CD4-positive, alpha-beta T cell (primary cell): ENCODE data around the gene GRID1. TPM values are rescaled to one million over a fixed set of nuclear protein-coding genes. Genes with fewer than 3 reads are reported as not detected.

Experiments used
- ATAC-seq: fragments of 200-7000 bp; cut with Tn5 transposase; one replicate; pipeline ENCODE4 v1.10.0; 2022; ENCODE audit warnings: mild to moderate bottlenecking; ENCODE audit not compliant: poor library complexity
- CTCF ChIA-PET: fragments of 350-600 bp; sonication (Branson Sonifier 250); formaldehyde crosslinking; loops from one replicate; lab custom pipeline; 2021; ENCODE audit warnings: antibody characterized with exemption, inconsistent platforms; lab: Charles Lee
- POLR2A ChIA-PET: fragments of 350-600 bp; sonication (Branson Sonifier 250); formaldehyde crosslinking; loops from one replicate; lab custom pipeline; 2021; ENCODE audit warnings: antibody characterized with exemption, inconsistent platforms; lab: Charles Lee
- DNase-seq, 14 experiments: peaks; one replicate each; pipeline ENCODE4 v3.0.0-alpha.2; 2013 to 2020; ENCODE audit warnings: mixed read lengths in 2 of 14
- H3K27ac ChIP-seq, 2 donors: one replicate each; pipeline versions ENCODE4 v1.5.1 to v1.7.0; 2013; ENCODE audit warnings: low read length in 2 of 2, low read depth in 1 of 2, mild to moderate bottlenecking in 1 of 2
- H3K27me3 ChIP-seq, 2 experiments: 1 replicate in 1 of 2; 2 replicates in 1 of 2; pipeline versions ENCODE4 v1.6.1 to v1.7.0; 2013; ENCODE audit warnings: low read length in 2 of 2, control low read depth in 1 of 2, mild to moderate bottlenecking in 1 of 2, moderate library complexity in 1 of 2; ENCODE audit not compliant: insufficient read depth in 2 of 2, control insufficient read depth in 1 of 2
- H3K36me3 ChIP-seq: one replicate; pipeline ENCODE4 v1.6.1; 2013; ENCODE audit warnings: low read length, control low read depth; ENCODE audit not compliant: insufficient read depth
- H3K4me1 ChIP-seq: one replicate; pipeline ENCODE4 v1.6.1; 2013; ENCODE audit warnings: low read length, control low read depth; ENCODE audit not compliant: insufficient read depth
- H3K4me3 ChIP-seq: one replicate; pipeline ENCODE4 v1.5.1; 2013; ENCODE audit warnings: mild to moderate bottlenecking, low read length, moderate library complexity
- H3K9me3 ChIP-seq, 2 experiments: 1 replicate in 1 of 2; 2 replicates in 1 of 2; pipeline versions ENCODE4 v1.6.1 to v1.7.0; 2013; ENCODE audit warnings: low read length in 2 of 2, mild to moderate bottlenecking in 2 of 2, control low read depth in 1 of 2, moderate library complexity in 1 of 2; ENCODE audit not compliant: control insufficient read depth in 1 of 2, insufficient read depth in 1 of 2
- H3K27ac Mint-ChIP-seq: one replicate; pipeline ENCODE4 v1.8.0; 2020; ENCODE audit warnings: mixed read lengths
- H3K27me3 Mint-ChIP-seq: one replicate; pipeline ENCODE4 v1.8.0; 2021; ENCODE audit warnings: mixed read lengths
- H3K36me3 Mint-ChIP-seq: one replicate; pipeline ENCODE4 v1.8.0; 2021; ENCODE audit warnings: low read depth, mixed read lengths
- H3K4me1 Mint-ChIP-seq: one replicate; pipeline ENCODE4 v1.8.0; 2021; ENCODE audit warnings: low read depth, mixed read lengths
- H3K4me3 Mint-ChIP-seq: one replicate; pipeline ENCODE4 v1.8.0; 2020; ENCODE audit warnings: mild to moderate bottlenecking, mixed read lengths
- H3K9me3 Mint-ChIP-seq: one replicate; pipeline ENCODE4 v1.8.0; 2020; ENCODE audit warnings: mixed read lengths
- intact Hi-C, 2 experiments: fragments of 100-400 bp; cut with DNase I in 1 of 2; cut with micrococcal nuclease in 1 of 2; formaldehyde crosslinking; loops; one replicate each; pipeline versions ENCODE4 v1.15.1 to v1.9.0; 2023 to 2025; cut with DNase I, micrococcal nuclease
- total RNA-seq, 174 experiments: library from RNA in 2 of 174; stranded (reverse) in 2 of 174; gene quantifications; one replicate each; pipeline ENCODE4 v1.2.3 and lab custom pipeline; 2021 to 2026
- TF ChIP-seq, protein P1 (sequence below): fragments of 200-600 bp; IDR thresholded peaks from one replicate; pipeline ENCODE4 v1.8.0; 2022; ENCODE audit warnings: antibody characterized with exemption, mild to moderate bottlenecking

Gene GRID1
- total RNA-seq, 2 experiments from 2014 or later = not detected

DNA sequence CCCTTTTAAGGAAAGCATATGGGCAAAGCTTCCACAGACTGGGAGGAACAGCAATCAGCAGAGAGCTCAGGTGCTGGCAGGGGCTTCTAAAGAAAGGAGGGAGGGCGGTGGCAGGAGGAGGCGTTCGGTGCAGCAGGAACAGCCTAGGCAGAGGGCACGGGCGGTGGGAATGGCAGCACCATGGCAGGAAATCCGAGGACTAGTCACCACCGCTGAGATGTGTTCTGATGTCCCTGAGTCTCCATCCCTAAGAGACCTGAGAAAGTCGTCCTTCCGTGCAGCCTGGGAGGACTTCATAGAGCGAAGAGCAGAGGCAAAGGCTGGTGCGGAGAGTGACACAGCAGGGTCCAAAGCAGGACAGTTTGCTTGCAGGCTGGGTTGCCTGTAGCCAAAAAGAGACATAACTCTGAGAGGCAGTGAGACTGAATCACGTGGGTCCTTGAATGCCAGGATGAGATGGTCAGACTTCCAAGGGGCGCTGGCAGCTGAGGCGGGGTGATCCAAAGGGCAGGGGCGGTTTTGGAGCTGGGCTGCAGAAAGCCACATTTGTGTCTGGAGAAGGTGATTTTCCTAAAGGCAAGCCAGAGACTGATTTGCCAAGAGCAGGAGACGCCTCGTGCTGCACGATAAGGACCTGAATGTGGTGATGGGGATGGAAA, 35.8 kb upstream of the GRID1 start:
- no peak overlapping the region for H3K27ac ChIP-seq
- no peak for ATAC-seq
- intact Hi-C loops = loop anchor here (5.0 to 10.0 kb wide), 6 partner anchors 35 to 562 kb away; partner anchors contain the start of gene ADIRF (in 2 of the 2)

DNA sequence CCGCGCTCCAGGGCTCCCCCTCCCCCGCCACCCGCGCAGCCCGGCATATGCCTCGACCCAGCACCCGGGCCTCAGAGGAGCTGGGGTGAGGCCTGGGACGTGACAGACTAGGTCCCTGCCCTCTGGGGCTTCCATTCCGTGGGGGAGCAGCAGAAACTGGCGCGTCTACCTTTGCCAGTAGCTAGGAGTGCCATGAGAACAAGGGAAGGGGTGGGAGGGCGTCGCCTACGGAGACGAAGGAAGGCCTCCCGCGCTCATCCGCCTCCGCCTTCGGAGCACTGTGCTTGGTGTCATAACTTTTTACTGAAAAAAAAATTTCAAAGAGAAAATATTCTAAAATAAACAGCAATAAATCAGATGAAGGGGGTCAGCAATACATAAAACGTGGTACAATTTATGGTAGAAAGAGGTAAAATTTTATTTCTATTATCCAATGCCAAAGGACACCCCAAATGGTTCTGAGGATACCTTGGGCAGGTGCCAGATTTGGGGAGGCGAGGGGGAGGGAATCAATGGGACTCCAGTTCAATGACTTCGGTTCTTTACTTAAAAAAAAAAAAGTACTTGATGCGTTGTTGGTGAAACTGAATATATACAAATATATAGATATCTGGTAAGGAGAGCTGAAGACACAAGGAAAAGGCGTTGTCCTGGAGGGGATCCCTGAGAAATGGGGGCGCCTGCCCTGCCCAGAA, 35.1 kb upstream of the GRID1 start:
- H3K4me3 ChIP-seq = peak overlapping the region; percentile 88
- peaks cover 30% of the 10 kb centered on the region for H3K4me1 ChIP-seq
- peak; percentile 13 for ATAC-seq
- Mint-ChIP-seq H3K27me3 (no peaks in the 10 kb centered on the region), H3K4me1 (peaks cover 28% of the 10 kb centered on the region), H3K4me3 (peak overlapping the region; percentile 88), H3K27ac (peak overlapping the region; percentile 90), H3K9me3 (no peaks in the 10 kb centered on the region), H3K36me3 (peaks cover 3% of the 10 kb centered on the region)
- ChIA-PET CTCF (interaction anchor here (1.1 to 5.1 kb wide), 4 partner anchors 10 to 183 kb away, joined by 3 to 58 read pairs (median 18); no protein-coding TSS in a partner anchor), POLR2A (interaction anchor here (0.6 to 5.0 kb wide), 9 partner anchors 11 to 789 kb away, joined by 3 to 131 read pairs (median 7); partner anchors contain the start of gene WAPL)
- H3K9me3 ChIP-seq = no peaks in the 10 kb centered on the region
- H3K36me3 ChIP-seq = no peaks in the 10 kb centered on the region
- TF ChIP-seq, protein P1, sequence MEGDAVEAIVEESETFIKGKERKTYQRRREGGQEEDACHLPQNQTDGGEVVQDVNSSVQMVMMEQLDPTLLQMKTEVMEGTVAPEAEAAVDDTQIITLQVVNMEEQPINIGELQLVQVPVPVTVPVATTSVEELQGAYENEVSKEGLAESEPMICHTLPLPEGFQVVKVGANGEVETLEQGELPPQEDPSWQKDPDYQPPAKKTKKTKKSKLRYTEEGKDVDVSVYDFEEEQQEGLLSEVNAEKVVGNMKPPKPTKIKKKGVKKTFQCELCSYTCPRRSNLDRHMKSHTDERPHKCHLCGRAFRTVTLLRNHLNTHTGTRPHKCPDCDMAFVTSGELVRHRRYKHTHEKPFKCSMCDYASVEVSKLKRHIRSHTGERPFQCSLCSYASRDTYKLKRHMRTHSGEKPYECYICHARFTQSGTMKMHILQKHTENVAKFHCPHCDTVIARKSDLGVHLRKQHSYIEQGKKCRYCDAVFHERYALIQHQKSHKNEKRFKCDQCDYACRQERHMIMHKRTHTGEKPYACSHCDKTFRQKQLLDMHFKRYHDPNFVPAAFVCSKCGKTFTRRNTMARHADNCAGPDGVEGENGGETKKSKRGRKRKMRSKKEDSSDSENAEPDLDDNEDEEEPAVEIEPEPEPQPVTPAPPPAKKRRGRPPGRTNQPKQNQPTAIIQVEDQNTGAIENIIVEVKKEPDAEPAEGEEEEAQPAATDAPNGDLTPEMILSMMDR = no peak
- intact Hi-C loops = loop anchor here (1.0 to 10.0 kb wide), 7 partner anchors 36 to 563 kb away; partner anchors contain the start of genes ADIRF (in 2 of the 2) and WAPL (in 1 of the 2)
- DNase-seq = peak in 8 of 14 experiments; percentile 8 to 59 (median 30)
- H3K27ac ChIP-seq = peak overlapping the region in 1 of 2 donors; percentile 63
- no peaks in the 10 kb centered on the region for H3K27me3 ChIP-seq

More for the DNA sequence above, 35.8 kb upstream of the GRID1 start:
- Mint-ChIP-seq H3K27me3 (no peaks in the 10 kb centered on the region), H3K4me3 (peak overlapping the region; percentile 88), H3K4me1 (peaks cover 28% of the 10 kb centered on the region), H3K36me3 (peaks cover 3% of the 10 kb centered on the region), H3K27ac (peak overlapping the region; percentile 90), H3K9me3 (no peaks in the 10 kb centered on the region)
- H3K27me3 ChIP-seq = no peaks in the 10 kb centered on the region
- H3K4me1 ChIP-seq = peaks cover 30% of the 10 kb centered on the region
- no peaks in the 10 kb centered on the region for H3K9me3 ChIP-seq
- no peaks in the 10 kb centered on the region for H3K36me3 ChIP-seq
- no peak for DNase-seq
- TF ChIP-seq, protein P1 = no peak
- no peak overlapping the region for H3K4me3 ChIP-seq
- POLR2A ChIA-PET = interaction anchor here (1.1 to 5.0 kb wide), 2 partner anchors 10 to 105 kb away, joined by 3 to 131 read pairs; no protein-coding TSS in a partner anchor
- CTCF ChIA-PET = interaction anchor here (3.2 to 5.1 kb wide), 2 partner anchors 9 to 182 kb away, joined by 31 to 58 read pairs; no protein-coding TSS in a partner anchor
